ENCODE measurements around the gene MTMR4.
A peak's percentile ranks its signal among the peaks of the same experiment; 100 is the strongest.

MTMR4 gene

GRCh38 chr17:58468944-58469343 is 45.5 kb downstream of the MTMR4 start:
- in situ Hi-C loops (cut with MboI; ENCODE audit: low pct_unique_long_range_greater_than_20kb, low sequenced_read_pairs, unreplicated experiment), result no loop called here
- no peak for DNase-seq (ENCODE audit: low spot score)
- no peak for TF ChIP-seq CTCF (IDR thresholded peaks at IDR 0.05; ENCODE audit: extremely low read depth, insufficient read depth, missing control alignments)

- no peak for TF ChIP-seq CTCF (IDR thresholded peaks at IDR 0.05; ENCODE audit: extremely low read depth, insufficient read depth, missing control alignments)
- no peak for DNase-seq (ENCODE audit: low spot score)
- in situ Hi-C loops (cut with MboI; ENCODE audit: low pct_unique_long_range_greater_than_20kb, low sequenced_read_pairs, unreplicated experiment), result no loop called here
These were observed 58.9 kb downstream of the MTMR4 start for GRCh38 chr17:58455491-58455890.

- no peak for TF ChIP-seq CTCF (IDR thresholded peaks at IDR 0.05; ENCODE audit: extremely low read depth, insufficient read depth, missing control alignments)
- in situ Hi-C loops (cut with MboI; ENCODE audit: low pct_unique_long_range_greater_than_20kb, low sequenced_read_pairs, unreplicated experiment), result no loop called here
- DNase-seq (ENCODE audit: low spot score), result no peak
These were observed 61.7 kb downstream of the MTMR4 start for GRCh38 chr17:58452738-58453137.

GRCh38 chr17:58447039-58447975 is 67.1 kb downstream of the MTMR4 start:
- DNase-seq (ENCODE audit: low spot score), result peak; percentile 67
- in situ Hi-C loops (cut with MboI; ENCODE audit: low pct_unique_long_range_greater_than_20kb, low sequenced_read_pairs, unreplicated experiment), result loop anchor here (10.0 kb wide), 1 partner anchor 143 kb away; no protein-coding TSS in a partner anchor
- TF ChIP-seq CTCF (IDR thresholded peaks at IDR 0.05; ENCODE audit: extremely low read depth, insufficient read depth, missing control alignments), result peak; percentile 86

GRCh38 chr17:58446086-58446485 is 68.4 kb downstream of the MTMR4 start:
- in situ Hi-C loops (cut with MboI; ENCODE audit: low pct_unique_long_range_greater_than_20kb, low sequenced_read_pairs, unreplicated experiment), result loop anchor here (10.0 kb wide), 1 partner anchor 141 kb away; no protein-coding TSS in a partner anchor
- no peak for DNase-seq (ENCODE audit: low spot score)
- TF ChIP-seq CTCF (IDR thresholded peaks at IDR 0.05; ENCODE audit: extremely low read depth, insufficient read depth, missing control alignments), result no peak
